Measurements from ENCODE around the gene POLR1D.
"Not testable (repeated sequence)": the region's sequence is repeated elsewhere in the genome, so short reads cannot be mapped to it uniquely, and the experiment has no call there.

POLR1D gene

GRCh38 chr13:27625839-27626238 lies 4.1 kb downstream of the POLR1D start:
- Histone ChIP-seq H3K4me1 (ENCODE audit: control insufficient read depth in 5 of 5, insufficient read depth in 5 of 5, low read length in 5 of 5) (peaks cover 0 to 30% (median 22%) of the 10 kb centered on the region in 5 donors), H3K9ac (ENCODE audit: low read length in 5 of 5) (no peak overlapping the region), H3K36me3 (ENCODE audit: control insufficient read depth in 5 of 5, insufficient read depth in 5 of 5, low read length in 5 of 5) (peaks cover 0 to 8% (median 2%) of the 10 kb centered on the region in 5 donors), H3K9me3 (ENCODE audit: control insufficient read depth in 5 of 5, low read length in 5 of 5) (no peaks in the 10 kb centered on the region), H3K27ac (ENCODE audit: low read depth, low read length) (no peak overlapping the region), H3K4me3 (ENCODE audit: low read depth in 1 of 5, low read length in 5 of 5) (no peak overlapping the region), H3K27me3 (ENCODE audit: control insufficient read depth in 5 of 5, insufficient read depth in 4 of 5, low read length in 5 of 5) (no peaks in the 10 kb centered on the region)

- Histone ChIP-seq H3K27me3 (ENCODE audit: control insufficient read depth in 5 of 5, insufficient read depth in 4 of 5, low read length in 5 of 5) (no peaks in the 10 kb centered on the region), H3K9ac (ENCODE audit: low read length in 5 of 5) (no peak overlapping the region), H3K4me3 (ENCODE audit: low read depth in 1 of 5, low read length in 5 of 5) (no peak overlapping the region), H3K27ac (ENCODE audit: low read depth, low read length) (no peak overlapping the region), H3K36me3 (ENCODE audit: control insufficient read depth in 5 of 5, insufficient read depth in 5 of 5, low read length in 5 of 5) (peaks cover 0 to 12% (median 6%) of the 10 kb centered on the region in 5 donors), H3K9me3 (ENCODE audit: control insufficient read depth in 5 of 5, low read length in 5 of 5) (no peaks in the 10 kb centered on the region), H3K4me1 (ENCODE audit: control insufficient read depth in 5 of 5, insufficient read depth in 5 of 5, low read length in 5 of 5) (peaks cover 0 to 17% (median 12%) of the 10 kb centered on the region in 5 donors)
Measured at GRCh38 chr13:27627380-27627779, 5.7 kb downstream of the POLR1D start.

GRCh38 chr13:27628081-27628480 lies 6.4 kb downstream of the POLR1D start:
- Histone ChIP-seq H3K27me3 (ENCODE audit: control insufficient read depth in 5 of 5, insufficient read depth in 4 of 5, low read length in 5 of 5) (no peaks in the 10 kb centered on the region), H3K4me3 (ENCODE audit: low read depth in 1 of 5, low read length in 5 of 5) (no peak overlapping the region), H3K9ac (ENCODE audit: low read length in 5 of 5) (no peak overlapping the region), H3K36me3 (ENCODE audit: control insufficient read depth in 5 of 5, insufficient read depth in 5 of 5, low read length in 5 of 5) (peaks cover 0 to 12% (median 6%) of the 10 kb centered on the region in 5 donors), H3K4me1 (ENCODE audit: control insufficient read depth in 5 of 5, insufficient read depth in 5 of 5, low read length in 5 of 5) (peaks cover 0 to 14% (median 7%) of the 10 kb centered on the region in 5 donors), H3K27ac (ENCODE audit: low read depth, low read length) (no peak overlapping the region), H3K9me3 (ENCODE audit: control insufficient read depth in 5 of 5, low read length in 5 of 5) (no peaks in the 10 kb centered on the region)

- peaks cover 0 to 10% (median 3%) of the 10 kb centered on the region in 5 donors for H3K4me1 ChIP-seq (ENCODE audit: control insufficient read depth in 5 of 5, insufficient read depth in 5 of 5, low read length in 5 of 5)
- peaks cover 0 to 12% (median 6%) of the 10 kb centered on the region in 5 donors for H3K36me3 ChIP-seq (ENCODE audit: control insufficient read depth in 5 of 5, insufficient read depth in 5 of 5, low read length in 5 of 5)
- H3K27ac ChIP-seq (ENCODE audit: low read depth, low read length); H3K27me3 ChIP-seq (ENCODE audit: control insufficient read depth in 5 of 5, insufficient read depth in 4 of 5, low read length in 5 of 5); H3K9ac ChIP-seq (ENCODE audit: low read length in 5 of 5); H3K9me3 ChIP-seq (ENCODE audit: control insufficient read depth in 5 of 5, low read length in 5 of 5); H3K4me3 ChIP-seq (ENCODE audit: low read depth in 1 of 5, low read length in 5 of 5): not testable (repeated sequence)
Measured at GRCh38 chr13:27628766-27629165, 7.1 kb downstream of the POLR1D start.

- H3K9me3 ChIP-seq (ENCODE audit: control insufficient read depth in 5 of 5, low read length in 5 of 5), result no peaks in the 10 kb centered on the region
- H3K27ac ChIP-seq (ENCODE audit: low read depth, low read length), result no peak overlapping the region
- H3K4me1 ChIP-seq (ENCODE audit: control insufficient read depth in 5 of 5, insufficient read depth in 5 of 5, low read length in 5 of 5), result peaks cover 0 to 10% (median 0%) of the 10 kb centered on the region in 5 donors
- H3K36me3 ChIP-seq (ENCODE audit: control insufficient read depth in 5 of 5, insufficient read depth in 5 of 5, low read length in 5 of 5), result peaks cover 0 to 6% (median 4%) of the 10 kb centered on the region in 5 donors
- no peak overlapping the region for H3K4me3 ChIP-seq (ENCODE audit: low read depth in 1 of 5, low read length in 5 of 5)
- no peaks in the 10 kb centered on the region for H3K27me3 ChIP-seq (ENCODE audit: control insufficient read depth in 5 of 5, insufficient read depth in 4 of 5, low read length in 5 of 5)
- no peak overlapping the region for H3K9ac ChIP-seq (ENCODE audit: low read length in 5 of 5)
Measured at GRCh38 chr13:27631156-27631555, 9.5 kb downstream of the POLR1D start.

- Histone ChIP-seq H3K9me3 (ENCODE audit: control insufficient read depth in 5 of 5, low read length in 5 of 5) (no peaks in the 10 kb centered on the region), H3K9ac (ENCODE audit: low read length in 5 of 5) (no peak overlapping the region), H3K36me3 (ENCODE audit: control insufficient read depth in 5 of 5, insufficient read depth in 5 of 5, low read length in 5 of 5) (peaks cover 0 to 6% (median 4%) of the 10 kb centered on the region in 5 donors), H3K4me3 (ENCODE audit: low read depth in 1 of 5, low read length in 5 of 5) (no peak overlapping the region), H3K27me3 (ENCODE audit: control insufficient read depth in 5 of 5, insufficient read depth in 4 of 5, low read length in 5 of 5) (no peaks in the 10 kb centered on the region), H3K4me1 (ENCODE audit: control insufficient read depth in 5 of 5, insufficient read depth in 5 of 5, low read length in 5 of 5) (peaks cover 0 to 10% (median 1%) of the 10 kb centered on the region in 5 donors), H3K27ac (ENCODE audit: low read depth, low read length) (no peak overlapping the region)
Measured at GRCh38 chr13:27631665-27632064, 10.0 kb downstream of the POLR1D start.

GRCh38 chr13:27632214-27632613 lies 10.5 kb downstream of the POLR1D start:
- no peaks in the 10 kb centered on the region for H3K27me3 ChIP-seq (ENCODE audit: control insufficient read depth in 5 of 5, insufficient read depth in 4 of 5, low read length in 5 of 5)
- H3K4me3 ChIP-seq (ENCODE audit: low read depth in 1 of 5, low read length in 5 of 5), result no peak overlapping the region
- no peaks in the 10 kb centered on the region for H3K9me3 ChIP-seq (ENCODE audit: control insufficient read depth in 5 of 5, low read length in 5 of 5)
- no peak overlapping the region for H3K9ac ChIP-seq (ENCODE audit: low read length in 5 of 5)
- peaks cover 0 to 6% (median 4%) of the 10 kb centered on the region in 5 donors for H3K36me3 ChIP-seq (ENCODE audit: control insufficient read depth in 5 of 5, insufficient read depth in 5 of 5, low read length in 5 of 5)
- H3K27ac ChIP-seq (ENCODE audit: low read depth, low read length), result no peak overlapping the region
- peaks cover 0 to 12% (median 7%) of the 10 kb centered on the region in 5 donors for H3K4me1 ChIP-seq (ENCODE audit: control insufficient read depth in 5 of 5, insufficient read depth in 5 of 5, low read length in 5 of 5)

GRCh38 chr13:27632648-27633047 lies 11.0 kb downstream of the POLR1D start:
- Histone ChIP-seq H3K9ac (ENCODE audit: low read length in 5 of 5) (no peak overlapping the region), H3K4me3 (ENCODE audit: low read depth in 1 of 5, low read length in 5 of 5) (no peak overlapping the region), H3K4me1 (ENCODE audit: control insufficient read depth in 5 of 5, insufficient read depth in 5 of 5, low read length in 5 of 5) (peaks cover 0 to 14% (median 7%) of the 10 kb centered on the region in 5 donors), H3K9me3 (ENCODE audit: control insufficient read depth in 5 of 5, low read length in 5 of 5) (no peaks in the 10 kb centered on the region), H3K36me3 (ENCODE audit: control insufficient read depth in 5 of 5, insufficient read depth in 5 of 5, low read length in 5 of 5) (peaks cover 0 to 6% (median 4%) of the 10 kb centered on the region in 5 donors), H3K27ac (ENCODE audit: low read depth, low read length) (no peak overlapping the region), H3K27me3 (ENCODE audit: control insufficient read depth in 5 of 5, insufficient read depth in 4 of 5, low read length in 5 of 5) (no peaks in the 10 kb centered on the region)

GRCh38 chr13:27634231-27634630 lies 12.5 kb downstream of the POLR1D start:
- H3K4me3 ChIP-seq (ENCODE audit: low read depth in 1 of 5, low read length in 5 of 5), result no peak overlapping the region
- no peak overlapping the region for H3K27ac ChIP-seq (ENCODE audit: low read depth, low read length)
- H3K9me3 ChIP-seq (ENCODE audit: control insufficient read depth in 5 of 5, low read length in 5 of 5), result no peaks in the 10 kb centered on the region
- H3K9ac ChIP-seq (ENCODE audit: low read length in 5 of 5), result no peak overlapping the region
- peaks cover 0 to 6% (median 4%) of the 10 kb centered on the region in 5 donors for H3K36me3 ChIP-seq (ENCODE audit: control insufficient read depth in 5 of 5, insufficient read depth in 5 of 5, low read length in 5 of 5)
- H3K4me1 ChIP-seq (ENCODE audit: control insufficient read depth in 5 of 5, insufficient read depth in 5 of 5, low read length in 5 of 5), result peaks cover 0 to 27% (median 17%) of the 10 kb centered on the region in 5 donors
- no peaks in the 10 kb centered on the region for H3K27me3 ChIP-seq (ENCODE audit: control insufficient read depth in 5 of 5, insufficient read depth in 4 of 5, low read length in 5 of 5)

GRCh38 chr13:27634791-27635190 lies 13.1 kb downstream of the POLR1D start:
- no peaks in the 10 kb centered on the region for H3K27me3 ChIP-seq (ENCODE audit: control insufficient read depth in 5 of 5, insufficient read depth in 4 of 5, low read length in 5 of 5)
- H3K27ac ChIP-seq (ENCODE audit: low read depth, low read length), result no peak overlapping the region
- peaks cover 0 to 33% (median 18%) of the 10 kb centered on the region in 5 donors for H3K4me1 ChIP-seq (ENCODE audit: control insufficient read depth in 5 of 5, insufficient read depth in 5 of 5, low read length in 5 of 5)

More at GRCh38 chr13:27634791-27635190, 13.1 kb downstream of the POLR1D start:
- H3K9ac ChIP-seq (ENCODE audit: low read length in 5 of 5), result no peak overlapping the region
- H3K36me3 ChIP-seq (ENCODE audit: control insufficient read depth in 5 of 5, insufficient read depth in 5 of 5, low read length in 5 of 5), result peaks cover 0 to 6% (median 4%) of the 10 kb centered on the region in 5 donors
- no peaks in the 10 kb centered on the region for H3K9me3 ChIP-seq (ENCODE audit: control insufficient read depth in 5 of 5, low read length in 5 of 5)
- H3K4me3 ChIP-seq (ENCODE audit: low read depth in 1 of 5, low read length in 5 of 5), result no peak overlapping the region
